ENCODE data around the gene FHOD3.

GRCh38 chr18:36396190-36396589 lies 98.7 kb downstream of the FHOD3 start:
- TF ChIP-seq POLR2AphosphoS5 (IDR thresholded peaks at IDR 0.05) (no peak), CTCF (IDR thresholded peaks at IDR 0.05) (no peak)
